ENCODE measurements around the gene RAB44. TPM values are rescaled to one million over a fixed set of nuclear protein-coding genes. Genes with fewer than 3 reads are reported as not detected.

The RAB44 gene
- total RNA-seq, 1 donor from 2014 or later = not detected

DNA sequence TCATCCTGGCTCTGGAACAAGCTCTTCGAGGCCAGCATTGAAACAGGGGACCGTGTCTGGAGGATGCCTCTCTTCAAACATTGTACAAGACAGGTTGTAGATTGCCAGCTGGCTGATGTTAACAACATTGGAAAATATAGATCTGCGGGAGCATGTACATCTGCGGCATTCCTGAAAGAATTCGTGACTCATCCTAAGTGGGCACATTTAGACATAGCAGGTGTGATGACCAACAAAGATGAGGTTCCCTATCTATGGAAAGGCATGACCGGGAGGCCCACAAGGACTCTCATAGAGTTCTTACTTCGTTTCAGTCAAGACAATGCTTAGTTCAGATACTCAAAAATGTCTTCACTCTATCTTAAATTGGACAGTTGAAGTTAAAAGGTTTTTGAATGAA lies 22.7 kb upstream of the RAB44 start:
- peaks cover 8% of the 10 kb centered on the region for H3K9me3 Mint-ChIP-seq (ENCODE audit: unreplicated experiment)
- no peak for DNase-seq
- peaks cover 6% of the 10 kb centered on the region for H3K27me3 Mint-ChIP-seq (ENCODE audit: unreplicated experiment)
- H3K4me3 Mint-ChIP-seq (ENCODE audit: unreplicated experiment) = no peak overlapping the region
- H3K27ac Mint-ChIP-seq (ENCODE audit: unreplicated experiment) = no peak overlapping the region
- TF ChIP-seq, protein P1, sequence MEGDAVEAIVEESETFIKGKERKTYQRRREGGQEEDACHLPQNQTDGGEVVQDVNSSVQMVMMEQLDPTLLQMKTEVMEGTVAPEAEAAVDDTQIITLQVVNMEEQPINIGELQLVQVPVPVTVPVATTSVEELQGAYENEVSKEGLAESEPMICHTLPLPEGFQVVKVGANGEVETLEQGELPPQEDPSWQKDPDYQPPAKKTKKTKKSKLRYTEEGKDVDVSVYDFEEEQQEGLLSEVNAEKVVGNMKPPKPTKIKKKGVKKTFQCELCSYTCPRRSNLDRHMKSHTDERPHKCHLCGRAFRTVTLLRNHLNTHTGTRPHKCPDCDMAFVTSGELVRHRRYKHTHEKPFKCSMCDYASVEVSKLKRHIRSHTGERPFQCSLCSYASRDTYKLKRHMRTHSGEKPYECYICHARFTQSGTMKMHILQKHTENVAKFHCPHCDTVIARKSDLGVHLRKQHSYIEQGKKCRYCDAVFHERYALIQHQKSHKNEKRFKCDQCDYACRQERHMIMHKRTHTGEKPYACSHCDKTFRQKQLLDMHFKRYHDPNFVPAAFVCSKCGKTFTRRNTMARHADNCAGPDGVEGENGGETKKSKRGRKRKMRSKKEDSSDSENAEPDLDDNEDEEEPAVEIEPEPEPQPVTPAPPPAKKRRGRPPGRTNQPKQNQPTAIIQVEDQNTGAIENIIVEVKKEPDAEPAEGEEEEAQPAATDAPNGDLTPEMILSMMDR (IDR thresholded peaks at IDR 0.05; ENCODE audit: partially characterized antibody, unreplicated experiment) = no peak
- no peaks in the 10 kb centered on the region for H3K36me3 Mint-ChIP-seq (ENCODE audit: unreplicated experiment)
- peaks cover 15% of the 10 kb centered on the region for H3K4me1 Mint-ChIP-seq (ENCODE audit: low read depth, unreplicated experiment)

DNA sequence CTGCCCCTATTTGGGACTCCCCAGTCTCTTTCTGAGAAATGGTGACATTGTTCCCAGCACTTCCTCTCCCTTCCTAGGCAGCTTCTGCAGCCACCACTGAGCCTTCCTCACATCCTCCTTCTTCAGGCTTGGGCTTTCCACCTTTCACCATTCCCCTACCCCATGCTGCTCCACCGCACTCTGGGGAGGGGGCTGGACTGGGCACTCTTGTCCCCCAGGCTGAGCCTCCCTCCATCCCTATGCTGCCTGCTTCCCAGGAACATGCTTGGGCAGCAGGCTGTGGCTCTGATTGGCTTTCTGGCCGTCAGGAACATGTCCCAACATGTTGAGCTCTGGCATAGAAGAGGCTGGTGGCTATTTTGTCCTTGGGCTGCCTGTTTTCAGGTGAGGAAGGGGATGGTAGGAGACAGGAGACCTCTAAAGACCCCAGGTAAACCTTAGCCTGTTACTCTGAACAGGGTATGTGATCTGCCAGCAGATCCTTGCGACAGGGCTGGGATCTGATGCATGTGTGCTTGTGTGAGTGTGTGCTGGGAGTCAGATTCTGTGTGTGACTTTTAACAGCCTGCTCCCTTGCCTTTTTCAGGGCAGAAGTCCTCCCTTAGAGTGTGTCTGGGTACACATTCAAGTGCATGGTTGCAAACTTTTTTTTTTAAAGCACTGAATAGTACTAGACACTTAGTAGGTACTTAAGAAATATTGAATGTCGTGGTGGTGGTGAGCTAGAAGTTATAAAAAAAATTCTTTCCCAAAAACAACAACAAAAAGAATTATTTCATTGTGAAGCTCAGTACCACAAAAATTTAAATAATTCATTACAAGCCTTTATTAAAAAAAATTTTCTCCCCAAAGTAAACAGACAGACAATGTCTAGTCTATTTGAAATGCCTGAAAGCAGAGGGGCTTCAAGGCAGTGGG lies 21.2 kb upstream of the RAB44 start:
- peak overlapping the region; percentile 90 for H3K27ac Mint-ChIP-seq (ENCODE audit: unreplicated experiment)

DNA sequence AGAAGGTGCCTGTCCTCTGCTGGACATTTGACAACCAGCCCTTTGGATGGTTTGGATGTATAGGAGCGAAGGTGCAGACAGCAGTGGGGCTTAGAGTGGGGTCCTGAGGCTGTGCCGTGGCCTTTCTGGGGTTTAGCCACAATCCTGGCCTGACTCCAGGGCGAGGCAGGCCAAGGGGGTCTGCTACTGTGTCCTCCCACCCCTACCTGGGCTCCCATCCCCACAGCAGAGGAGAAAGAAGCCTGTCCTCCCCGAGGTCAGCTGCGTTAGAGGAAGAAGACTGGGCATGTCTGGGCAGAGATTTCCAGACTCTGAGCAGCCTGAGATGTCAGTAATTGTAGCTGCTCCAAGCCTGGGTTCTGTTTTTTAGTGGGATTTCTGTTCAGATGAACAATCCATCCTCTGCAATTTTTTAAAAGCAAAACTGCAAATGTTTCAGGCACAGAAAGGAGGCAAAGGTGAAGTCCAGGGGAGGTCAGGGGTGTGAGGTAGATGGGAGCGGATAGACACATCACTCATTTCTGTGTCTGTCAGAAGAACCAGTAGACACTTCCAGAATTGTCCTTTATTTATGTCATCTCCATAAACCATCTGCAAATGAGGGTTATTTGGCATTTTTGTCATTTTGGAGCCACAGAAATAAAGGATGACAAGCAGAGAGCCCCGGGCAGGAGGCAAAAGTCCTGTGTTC lies 20.4 kb upstream of the RAB44 start:
- no peak for DNase-seq
- peaks cover 15% of the 10 kb centered on the region for H3K4me1 Mint-ChIP-seq (ENCODE audit: low read depth, unreplicated experiment)
- no peaks in the 10 kb centered on the region for H3K36me3 Mint-ChIP-seq (ENCODE audit: unreplicated experiment)
- H3K4me3 Mint-ChIP-seq (ENCODE audit: unreplicated experiment) = peak overlapping the region; percentile 74
- H3K9me3 Mint-ChIP-seq (ENCODE audit: unreplicated experiment) = peaks cover 10% of the 10 kb centered on the region
- peaks cover 8% of the 10 kb centered on the region for H3K27me3 Mint-ChIP-seq (ENCODE audit: unreplicated experiment)
- TF ChIP-seq, protein P1 (IDR thresholded peaks at IDR 0.05; ENCODE audit: partially characterized antibody, unreplicated experiment) = no peak
- peak overlapping the region; percentile 90 for H3K27ac Mint-ChIP-seq (ENCODE audit: unreplicated experiment)

More for the DNA sequence above, 21.2 kb upstream of the RAB44 start:
- H3K27me3 Mint-ChIP-seq (ENCODE audit: unreplicated experiment) = peaks cover 8% of the 10 kb centered on the region
- TF ChIP-seq, protein P1 (IDR thresholded peaks at IDR 0.05; ENCODE audit: partially characterized antibody, unreplicated experiment) = no peak
- H3K4me1 Mint-ChIP-seq (ENCODE audit: low read depth, unreplicated experiment) = peaks cover 15% of the 10 kb centered on the region
- H3K4me3 Mint-ChIP-seq (ENCODE audit: unreplicated experiment) = peak overlapping the region; percentile 74
- H3K36me3 Mint-ChIP-seq (ENCODE audit: unreplicated experiment) = no peaks in the 10 kb centered on the region
- no peak for DNase-seq
- H3K9me3 Mint-ChIP-seq (ENCODE audit: unreplicated experiment) = peaks cover 10% of the 10 kb centered on the region

DNA sequence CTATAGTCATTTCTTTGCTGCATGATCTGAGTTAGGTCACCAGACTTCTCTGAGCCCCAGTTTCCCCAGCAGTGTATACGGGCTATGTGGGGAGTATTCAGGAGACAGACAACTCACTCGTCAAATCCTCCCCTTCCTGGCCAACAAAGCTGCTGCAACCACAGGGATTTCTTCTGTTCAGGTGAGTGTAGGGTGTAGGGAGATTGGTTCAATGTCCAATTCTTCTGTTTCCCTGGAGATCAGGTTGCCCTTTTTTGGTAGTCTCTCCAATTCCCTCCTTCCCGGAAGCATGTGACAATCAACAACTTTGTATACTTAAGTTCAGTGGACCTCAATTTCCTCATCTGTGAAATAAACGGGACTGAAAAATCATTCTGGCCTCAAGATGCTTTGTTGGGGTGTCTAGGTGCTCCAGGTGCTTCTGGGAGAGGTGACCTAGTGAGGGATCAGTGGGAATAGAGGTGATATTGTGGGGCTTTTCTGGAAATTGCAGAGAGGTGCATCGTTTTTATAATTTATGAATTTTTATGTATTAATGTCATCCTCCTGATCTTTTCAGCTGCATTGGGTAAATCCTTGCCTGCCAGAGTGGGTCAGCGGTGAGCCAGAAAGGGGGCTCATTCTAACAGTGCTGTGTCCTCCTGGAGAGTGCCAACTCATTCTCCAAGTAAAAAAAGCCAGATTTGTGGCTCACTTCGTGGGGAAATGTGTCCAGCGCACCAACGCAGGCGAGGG lies 19.7 kb upstream of the RAB44 start:
- no peak for DNase-seq
- Mint-ChIP-seq H3K9me3 (ENCODE audit: unreplicated experiment) (peaks cover 10% of the 10 kb centered on the region), H3K4me1 (ENCODE audit: low read depth, unreplicated experiment) (peaks cover 18% of the 10 kb centered on the region), H3K4me3 (ENCODE audit: unreplicated experiment) (peak overlapping the region; percentile 87), H3K27ac (ENCODE audit: unreplicated experiment) (peak overlapping the region; percentile 90), H3K27me3 (ENCODE audit: unreplicated experiment) (peaks cover 8% of the 10 kb centered on the region), H3K36me3 (ENCODE audit: unreplicated experiment) (no peaks in the 10 kb centered on the region)
- TF ChIP-seq, protein P1 (IDR thresholded peaks at IDR 0.05; ENCODE audit: partially characterized antibody, unreplicated experiment) = no peak

All from glutamatergic neuron (in vitro differentiated cells).